ENCODE measurements around the gene CD1E. TPM values are rescaled to one million over a fixed set of nuclear protein-coding genes. Genes with fewer than 3 reads are reported as not detected.

Gene CD1E
- total and polyA plus RNA-seq, 2 of the 8 experiments (the other 6 are each of a cell fraction or from before 2014, with no cell fraction given) = not detected

DNA sequence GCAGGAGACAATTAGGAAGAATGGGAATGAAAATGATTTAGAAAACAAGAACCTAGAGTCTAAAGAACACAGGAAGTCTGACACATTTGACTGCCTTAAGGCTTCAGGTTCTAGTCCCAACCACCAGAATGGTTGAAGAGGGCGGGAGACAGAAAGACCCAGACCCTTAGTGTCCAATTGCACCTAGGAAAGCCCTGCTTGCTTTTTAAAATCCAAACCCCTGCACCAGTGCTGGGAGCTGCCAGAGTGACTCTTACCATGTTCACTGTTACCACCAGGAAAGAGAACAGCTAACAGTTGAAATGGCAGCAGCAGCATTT, 22.6 kb upstream of the CD1E start:
- H2AK5ac ChIP-seq (ENCODE audit: low read depth, low read length) = no peak overlapping the region
- no peaks in the 10 kb centered on the region for H3K79me2 ChIP-seq (ENCODE audit: control insufficient read depth in 1 of 2, insufficient read depth in 2 of 2, low read length in 2 of 2)
- TF ChIP-seq CBX5 (IDR thresholded peaks at IDR 0.05; ENCODE audit: low read depth, low read length) (no peak), POU5F1 (IDR thresholded peaks at IDR 0.05; ENCODE audit: low read depth, low read length) (no peak), JUND (IDR thresholded peaks at IDR 0.05; ENCODE audit: low read length) (no peak), BRCA1 (IDR thresholded peaks at IDR 0.05; ENCODE audit: low read depth, low read length) (no peak), RFX5 (IDR thresholded peaks at IDR 0.05; ENCODE audit: borderline replicate concordance, low read depth, low read length) (no peak), SP2 (IDR thresholded peaks at IDR 0.05; ENCODE audit: low read length) (no peak), TBP (IDR thresholded peaks at IDR 0.05; ENCODE audit: low read depth, low read length) (no peak), KDM5A (IDR thresholded peaks at IDR 0.05; ENCODE audit: low read length) (no peak), RBBP5 (IDR thresholded peaks at IDR 0.05; ENCODE audit: borderline replicate concordance, low read depth, low read length) (no peak)
- TF ChIP-seq, protein P1, sequence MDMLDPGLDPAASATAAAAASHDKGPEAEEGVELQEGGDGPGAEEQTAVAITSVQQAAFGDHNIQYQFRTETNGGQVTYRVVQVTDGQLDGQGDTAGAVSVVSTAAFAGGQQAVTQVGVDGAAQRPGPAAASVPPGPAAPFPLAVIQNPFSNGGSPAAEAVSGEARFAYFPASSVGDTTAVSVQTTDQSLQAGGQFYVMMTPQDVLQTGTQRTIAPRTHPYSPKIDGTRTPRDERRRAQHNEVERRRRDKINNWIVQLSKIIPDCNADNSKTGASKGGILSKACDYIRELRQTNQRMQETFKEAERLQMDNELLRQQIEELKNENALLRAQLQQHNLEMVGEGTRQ (IDR thresholded peaks at IDR 0.05; ENCODE audit: low read length) = no peak
- WGBS, 2 experiments (ENCODE audit: extremely low coverage in 1 of 2, insufficient coverage in 1 of 2, insufficient read length in 1 of 2, insufficient replicate concordance in 2 of 2, low coverage in 1 of 2, low lambda C conversion rate in 2 of 2, missing lambda C conversion rate in 1 of 2) = 94% methylated on average over 1 of the region's 1 CpG; no CpG with 5 or more reads in 1 of the 2 experiments
- H4K8ac ChIP-seq (ENCODE audit: extremely low read depth, insufficient read depth, low read length) = no peak overlapping the region
- H3K9ac ChIP-seq (replicated peaks in 1 of 4; ENCODE audit: extremely low read depth in 1 of 4, low read depth in 3 of 4, low read length in 3 of 4) = no peak overlapping the region
- H3K4me1 ChIP-seq (replicated peaks in 1 of 4; ENCODE audit: control insufficient read depth in 3 of 4, insufficient read depth in 4 of 4, low read length in 3 of 4) = no peaks in the 10 kb centered on the region
- H2AFZ ChIP-seq (ENCODE audit: low read length) = no peak overlapping the region
- no peaks in the 10 kb centered on the region for H3K27me3 ChIP-seq (replicated peaks in 1 of 4; ENCODE audit: control insufficient read depth in 3 of 4, extremely low read depth in 1 of 4, insufficient read depth in 3 of 4, low read length in 3 of 4)
- no peak overlapping the region for H3K56ac ChIP-seq (replicated peaks; ENCODE audit: insufficient read length, low read depth, low read length)
- no peak overlapping the region for H2BK12ac ChIP-seq (ENCODE audit: low read depth, low read length)
- H3K18ac ChIP-seq (ENCODE audit: extremely low read depth, low read length) = no peak overlapping the region
- no peak overlapping the region for H4K91ac ChIP-seq (replicated peaks; ENCODE audit: insufficient read length, low read length)
- H3K23me2 ChIP-seq (ENCODE audit: low read depth, low read length) = no peaks in the 10 kb centered on the region
- no peak overlapping the region for H2BK5ac ChIP-seq (ENCODE audit: low read depth, low read length)
- H2BK15ac ChIP-seq (ENCODE audit: low read length) = no peak overlapping the region
- no peak overlapping the region for H3K23ac ChIP-seq (ENCODE audit: insufficient read length)
- H3K4me3 ChIP-seq (ENCODE audit: extremely low read depth in 1 of 4, insufficient read depth in 2 of 4, low read depth in 3 of 4, low read length in 4 of 4) = no peak overlapping the region
- no peak overlapping the region for H3K4me2 ChIP-seq (ENCODE audit: insufficient read depth in 1 of 2, low read depth in 2 of 2, low read length in 2 of 2)
- CTCF ChIA-PET (ENCODE audit: partially characterized antibody) = interaction anchor here (1.9 to 3.1 kb wide), 2 partner anchors 127 to 162 kb away, joined by 5 to 33 read pairs; no protein-coding TSS in a partner anchor
- H2BK120ac ChIP-seq (replicated peaks; ENCODE audit: low read depth, low read length) = no peak overlapping the region
- H3K27ac ChIP-seq (ENCODE audit: low read depth, low read length) = no peak overlapping the region
- H3K4ac ChIP-seq (replicated peaks; ENCODE audit: insufficient read length, low read depth, low read length) = no peak overlapping the region
- no peak overlapping the region for H4K5ac ChIP-seq (ENCODE audit: insufficient read length, low read depth, low read length)
- H3K79me1 ChIP-seq (ENCODE audit: low read depth, low read length) = no peaks in the 10 kb centered on the region
- POLR2A ChIA-PET (ENCODE audit: partially characterized antibody) = no interaction called here
- H3K9me3 ChIP-seq (ENCODE audit: insufficient read depth in 2 of 2, low read depth in 1 of 2, low read length in 1 of 2) = no peaks in the 10 kb centered on the region; a peak in 1 of 4 replicates
- DNase-seq (ENCODE audit: low read depth in 1 of 2, low spot score in 2 of 2) (no peak), FAIRE-seq (no peak)
- H3K36me3 ChIP-seq (ENCODE audit: control insufficient read depth in 2 of 4, insufficient read depth in 4 of 4, low read length in 3 of 4) = no peaks in the 10 kb centered on the region
- no peaks in the 10 kb centered on the region for H4K20me1 ChIP-seq (replicated peaks in 1 of 2; ENCODE audit: control insufficient read depth in 1 of 2, insufficient read depth in 2 of 2, low read length in 2 of 2)
- H2BK20ac ChIP-seq (ENCODE audit: low read length) = no peak overlapping the region
- H3K14ac ChIP-seq (ENCODE audit: insufficient read length) = no peak overlapping the region

Measured in H1 (cell line).